CD4-positive, alpha-beta memory T cell (primary cell): Measurements from ENCODE around the gene TRH. TPM values are rescaled to one million over a fixed set of nuclear protein-coding genes. Genes with fewer than 3 reads are reported as not detected.

ENCODE experiments used
- CTCF ChIA-PET: fragments of 350-600 bp; sonication (Branson Sonifier 250); formaldehyde crosslinking; loops from one replicate; lab custom pipeline; 2021; ENCODE audit warnings: inconsistent platforms; ENCODE audit not compliant: partially characterized antibody; lab: Charles Lee
- POLR2A ChIA-PET: fragments of 350-600 bp; sonication (Branson Sonifier 250); formaldehyde crosslinking; loops from one replicate; lab custom pipeline; 2021; ENCODE audit not compliant: partially characterized antibody; lab: Charles Lee
- DNase-seq, 5 donors: peaks; one replicate each; pipeline versions ENCODE4 v3.0.0 to v3.0.0-alpha.2; 2020 to 2022; ENCODE audit warnings: mixed read lengths in 1 of 5
- H3K27ac ChIP-seq: one replicate; pipeline ENCODE4 v1.7.0; 2013; ENCODE audit warnings: low read depth, low read length
- H3K27me3 ChIP-seq: 2 replicates; pipeline ENCODE4 v1.7.0; 2013; ENCODE audit warnings: mild to moderate bottlenecking, low read length, moderate library complexity; ENCODE audit not compliant: insufficient read depth
- H3K36me3 ChIP-seq: 2 replicates; pipeline ENCODE4 v1.7.0; 2013; ENCODE audit warnings: mild to moderate bottlenecking, low read length, moderate library complexity; ENCODE audit not compliant: insufficient read depth
- H3K4me1 ChIP-seq: 2 replicates; pipeline ENCODE4 v1.7.0; 2013; ENCODE audit warnings: mild to moderate bottlenecking, low read length, moderate library complexity; ENCODE audit not compliant: insufficient read depth
- H3K4me3 ChIP-seq, 2 donors: one replicate each; pipeline ENCODE4 v1.7.0; 2013; ENCODE audit warnings: low read length in 2 of 2, mild to moderate bottlenecking in 1 of 2
- H3K9me3 ChIP-seq, 2 donors: one replicate each; pipeline ENCODE4 v1.7.0; 2013; ENCODE audit warnings: low read length in 2 of 2, control low read depth in 1 of 2; ENCODE audit not compliant: control insufficient read depth in 1 of 2
- H3K27ac Mint-ChIP-seq, 7 donors: one replicate each; pipeline ENCODE4 v1.8.0; 2020 to 2021; ENCODE audit warnings: mixed read lengths in 7 of 7, mild to moderate bottlenecking in 6 of 7, inconsistent platforms in 3 of 7, moderate library complexity in 3 of 7
- H3K27me3 Mint-ChIP-seq, 2 donors: one replicate each; pipeline ENCODE4 v1.8.0; 2020 to 2021; ENCODE audit warnings: mixed read lengths in 2 of 2
- H3K36me3 Mint-ChIP-seq, 2 donors: one replicate each; pipeline ENCODE4 v1.8.0; 2020 to 2021; ENCODE audit warnings: mixed read lengths in 2 of 2, inconsistent platforms in 1 of 2, mild to moderate bottlenecking in 1 of 2
- H3K4me1 Mint-ChIP-seq, 4 donors: one replicate each; pipeline ENCODE4 v1.8.0; 2020 to 2021; ENCODE audit warnings: mixed read lengths in 4 of 4, mild to moderate bottlenecking in 1 of 4
- H3K4me3 Mint-ChIP-seq, 8 donors: one replicate each; pipeline ENCODE4 v1.8.0; 2020 to 2021; ENCODE audit warnings: mixed read lengths in 8 of 8, mild to moderate bottlenecking in 7 of 8, moderate library complexity in 6 of 8, inconsistent platforms in 3 of 8
- H3K9me3 Mint-ChIP-seq, 8 donors: one replicate each; pipeline ENCODE4 v1.8.0; 2020 to 2021; ENCODE audit warnings: mixed read lengths in 8 of 8, mild to moderate bottlenecking in 5 of 8, inconsistent platforms in 3 of 8, moderate library complexity in 1 of 8
- intact Hi-C: fragments of 100-400 bp; cut with micrococcal nuclease; formaldehyde crosslinking; loops from one replicate; pipeline ENCODE4 v1.15.1; 2023
- polyA plus RNA-seq, 2 donors: library from polyadenylated mRNA; unstranded; fragments of 300-500 nt; fragmentation: Illumina TruSeq; gene quantifications; one replicate each; pipeline ENCODE4 v1.2.3, GENCODE V29; 2021
- total RNA-seq, 2 experiments: library from RNA; stranded (reverse); gene quantifications; one replicate each; pipeline ENCODE4 v1.2.3, GENCODE V29; 2021

Gene TRH
- total and polyA plus RNA-seq, 4 experiments from 2014 or later = not detected

DNA sequence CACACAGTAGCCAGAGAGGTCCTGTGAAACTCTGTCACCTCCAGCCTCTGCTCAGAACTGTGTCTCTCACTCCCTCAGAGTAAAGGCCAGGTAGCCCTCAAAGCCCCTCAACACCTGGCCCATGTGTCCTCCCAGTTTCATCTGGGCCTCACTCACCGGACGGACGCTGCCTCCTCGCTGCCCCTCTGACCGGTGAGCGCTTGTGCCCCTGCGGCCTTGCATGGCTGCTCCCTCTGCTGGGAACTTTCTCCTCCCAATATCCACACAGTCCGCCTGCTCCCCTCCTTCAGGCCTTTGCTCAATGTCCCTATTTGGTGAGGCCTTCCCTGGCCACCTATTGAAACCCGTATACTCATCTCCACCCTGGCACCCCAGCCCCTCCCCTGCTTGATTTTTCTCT, 36.8 kb upstream of the TRH start:
- no peak for DNase-seq
- intact Hi-C loops = no loop called here
- Histone ChIP-seq H3K27ac (no peak overlapping the region), H3K9me3 (no peaks in the 10 kb centered on the region), H3K36me3 (no peaks in the 10 kb centered on the region), H3K27me3 (no peaks in the 10 kb centered on the region), H3K4me1 (no peaks in the 10 kb centered on the region), H3K4me3 (no peak overlapping the region)
- H3K4me3 Mint-ChIP-seq = peak overlapping the region in 4 of 8 donors; percentile 20 to 28 (median 23)
- ChIA-PET CTCF (interaction anchor here (1.0 to 1.7 kb wide), 2 partner anchors 8 to 448 kb away, joined by 3 to 5 read pairs; no protein-coding TSS in a partner anchor), POLR2A (no interaction called here)
- H3K27me3 Mint-ChIP-seq = peaks cover 2% of the 10 kb centered on the region in 2 donors
- no peaks in the 10 kb centered on the region for H3K36me3 Mint-ChIP-seq
- peaks cover 9 to 20% (median 10%) of the 10 kb centered on the region in 4 donors for H3K4me1 Mint-ChIP-seq
- H3K9me3 Mint-ChIP-seq = no peaks in the 10 kb centered on the region
- H3K27ac Mint-ChIP-seq = no peak overlapping the region

- intact Hi-C loops = no loop called here
- H3K27ac ChIP-seq = no peak overlapping the region
- POLR2A ChIA-PET = no interaction called here
- Mint-ChIP-seq H3K4me3 (peak overlapping the region in 4 of 8 donors; percentile 11 to 28 (median 22)), H3K27ac (peak overlapping the region in 1 of 7 donors; percentile 74), H3K9me3 (no peaks in the 10 kb centered on the region), H3K27me3 (peaks cover 2% of the 10 kb centered on the region in 2 donors), H3K4me1 (peaks cover 9 to 20% (median 10%) of the 10 kb centered on the region in 4 donors), H3K36me3 (no peaks in the 10 kb centered on the region)
- H3K4me1 ChIP-seq = no peaks in the 10 kb centered on the region
- CTCF ChIA-PET = interaction anchor here (1.0 to 1.7 kb wide), 2 partner anchors 9 to 448 kb away, joined by 3 to 5 read pairs; no protein-coding TSS in a partner anchor
- no peak for DNase-seq
- H3K27me3 ChIP-seq = no peaks in the 10 kb centered on the region
- H3K4me3 ChIP-seq = no peak overlapping the region
- no peaks in the 10 kb centered on the region for H3K36me3 ChIP-seq
- no peaks in the 10 kb centered on the region for H3K9me3 ChIP-seq
Measured at GRCh38 chr3:129938140-129938930, 36.2 kb upstream of the TRH start.

GRCh38 chr3:129940086-129940485, 34.4 kb upstream of the TRH start:
- peaks cover 0 to 2% (median 0%) of the 10 kb centered on the region in 8 donors for H3K9me3 Mint-ChIP-seq
- CTCF ChIA-PET = interaction anchor here (2.9 kb wide), 1 partner anchor 157 kb away, joined by 9 read pairs; no protein-coding TSS in a partner anchor
- intact Hi-C loops = no loop called here

DNA sequence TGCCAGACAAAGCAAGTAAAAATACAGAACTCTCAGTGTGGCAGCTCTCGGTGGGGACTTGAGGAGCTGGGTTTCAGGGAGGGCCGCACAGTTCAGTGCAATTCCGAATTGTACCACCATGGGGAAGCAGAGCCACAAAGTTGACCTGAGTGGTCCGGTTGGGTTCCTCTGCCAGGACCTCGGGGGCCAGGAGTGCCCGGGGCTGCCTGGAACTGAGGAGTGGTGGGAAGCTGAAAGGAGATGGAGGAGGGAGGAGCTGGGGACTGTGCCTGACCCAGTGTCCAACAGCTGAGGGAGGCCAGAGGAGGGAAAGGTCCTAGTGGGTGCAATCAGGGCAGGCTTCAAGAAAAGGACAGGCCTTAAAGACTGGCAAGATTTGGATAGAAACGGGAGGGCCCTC, 32.2 kb upstream of the TRH start:
- peaks cover 0 to 4% (median under 1%) of the 10 kb centered on the region in 4 donors for H3K4me1 Mint-ChIP-seq
- no peaks in the 10 kb centered on the region for H3K9me3 ChIP-seq
- H3K9me3 Mint-ChIP-seq = peaks cover 0 to 7% (median 0%) of the 10 kb centered on the region in 8 donors
- ChIA-PET POLR2A (no interaction called here), CTCF (interaction anchor here (1.0 to 3.3 kb wide), 12 partner anchors 9 to 452 kb away, joined by 3 to 11 read pairs (median 3); no protein-coding TSS in a partner anchor)
- intact Hi-C loops = no loop called here
- no peaks in the 10 kb centered on the region for H3K4me1 ChIP-seq
- no peaks in the 10 kb centered on the region for H3K36me3 Mint-ChIP-seq
- H3K27me3 ChIP-seq = no peaks in the 10 kb centered on the region
- no peak overlapping the region for H3K27ac ChIP-seq
- peak in 3 of 5 donors; percentile 3 to 21 (median 8) for DNase-seq
- no peak overlapping the region for H3K27ac Mint-ChIP-seq
- H3K4me3 Mint-ChIP-seq = no peak overlapping the region
- H3K36me3 ChIP-seq = no peaks in the 10 kb centered on the region
- peaks cover 2 to 9% of the 10 kb centered on the region in 2 donors for H3K27me3 Mint-ChIP-seq
- no peak overlapping the region for H3K4me3 ChIP-seq

More at GRCh38 chr3:129940086-129940485, 34.4 kb upstream of the TRH start:
- DNase-seq = no peak
- H3K4me1 Mint-ChIP-seq = peaks cover 7 to 14% (median 9%) of the 10 kb centered on the region in 4 donors
- Histone ChIP-seq H3K4me1 (no peaks in the 10 kb centered on the region), H3K27ac (no peak overlapping the region), H3K27me3 (no peaks in the 10 kb centered on the region), H3K9me3 (no peaks in the 10 kb centered on the region), H3K36me3 (no peaks in the 10 kb centered on the region), H3K4me3 (no peak overlapping the region)
- H3K27ac Mint-ChIP-seq = no peak overlapping the region
- POLR2A ChIA-PET = no interaction called here
- H3K36me3 Mint-ChIP-seq = no peaks in the 10 kb centered on the region
- no peak overlapping the region for H3K4me3 Mint-ChIP-seq
- H3K27me3 Mint-ChIP-seq = peaks cover 2 to 6% of the 10 kb centered on the region in 2 donors

- intact Hi-C loops = no loop called here
- CTCF ChIA-PET = interaction anchor here (0.8 to 3.3 kb wide), 9 partner anchors 9 to 313 kb away, joined by 3 to 11 read pairs (median 3); no protein-coding TSS in a partner anchor
- no peak overlapping the region for H3K4me3 Mint-ChIP-seq
- Histone ChIP-seq H3K4me1 (no peaks in the 10 kb centered on the region), H3K27me3 (no peaks in the 10 kb centered on the region), H3K4me3 (no peak overlapping the region), H3K27ac (no peak overlapping the region), H3K36me3 (no peaks in the 10 kb centered on the region), H3K9me3 (no peaks in the 10 kb centered on the region)
- peaks cover 0 to 13% (median 0%) of the 10 kb centered on the region in 8 donors for H3K9me3 Mint-ChIP-seq
- peaks cover 6 to 11% of the 10 kb centered on the region in 2 donors for H3K27me3 Mint-ChIP-seq
- DNase-seq = no peak
- H3K27ac Mint-ChIP-seq = peak overlapping the region in 1 of 7 donors; percentile 5
- POLR2A ChIA-PET = no interaction called here
- H3K36me3 Mint-ChIP-seq = no peaks in the 10 kb centered on the region
- peaks cover 0 to under 1% (median 0%) of the 10 kb centered on the region in 4 donors for H3K4me1 Mint-ChIP-seq
Measured at GRCh38 chr3:129943020-129943419, 31.5 kb upstream of the TRH start.

- Histone ChIP-seq H3K4me1 (no peaks in the 10 kb centered on the region), H3K36me3 (no peaks in the 10 kb centered on the region), H3K9me3 (no peaks in the 10 kb centered on the region), H3K4me3 (no peak overlapping the region), H3K27me3 (peaks cover 2% of the 10 kb centered on the region), H3K27ac (no peak overlapping the region)
- H3K9me3 Mint-ChIP-seq = peaks cover 0 to 13% (median 0%) of the 10 kb centered on the region in 8 donors
- no peak overlapping the region for H3K4me3 Mint-ChIP-seq
- ChIA-PET CTCF (interaction anchor here (1.2 to 3.3 kb wide), 3 partner anchors 10 to 316 kb away, joined by 4 to 11 read pairs (median 4); no protein-coding TSS in a partner anchor), POLR2A (no interaction called here)
- DNase-seq = no peak
- H3K36me3 Mint-ChIP-seq = no peaks in the 10 kb centered on the region
- intact Hi-C loops = no loop called here
- H3K27me3 Mint-ChIP-seq = peaks cover 6 to 13% of the 10 kb centered on the region in 2 donors
- H3K4me1 Mint-ChIP-seq = no peaks in the 10 kb centered on the region
- H3K27ac Mint-ChIP-seq = no peak overlapping the region
Measured at GRCh38 chr3:129944709-129945108, 29.8 kb upstream of the TRH start.
